Thyroid gland (tissue), 4 donors: Measurements from ENCODE around the gene C1orf122. TPM values are rescaled to one million over a fixed set of nuclear protein-coding genes. Genes with fewer than 3 reads are reported as not detected.

ENCODE experiments used
- DNase-seq, 2 donors: peaks; one replicate each; pipeline ENCODE4 v3.0.0-alpha.2; 2019
- H3K27ac ChIP-seq, 3 donors: fragments of 200-600 bp; sonication (generic); 1 replicate in 2 of 3; 2 replicates in 1 of 3; pipeline ENCODE4 v1.5.1; 2016 to 2019; ENCODE audit warnings: mild to moderate bottlenecking in 1 of 3, moderate library complexity in 1 of 3
- H3K27me3 ChIP-seq: fragments of 200-600 bp; sonication (generic); one replicate; pipeline ENCODE4 v1.5.1; 2019
- H3K36me3 ChIP-seq, 2 donors: fragments of 200-600 bp; sonication (generic); one replicate each; pipeline ENCODE4 v1.5.1; 2016 to 2019
- H3K4me1 ChIP-seq, 2 donors: fragments of 200-600 bp; sonication (generic); one replicate each; pipeline ENCODE4 v1.5.1; 2017 to 2019
- H3K4me3 ChIP-seq, 3 donors: fragments of 200-600 bp; sonication (generic); replicated peaks in 1 of 3; 1 replicate in 2 of 3; 2 replicates in 1 of 3; pipeline ENCODE4 v1.5.1; 2016; ENCODE audit warnings: mild to moderate bottlenecking in 1 of 3
- H3K9me3 ChIP-seq: fragments of 200-600 bp; sonication (generic); one replicate; pipeline ENCODE4 v1.5.1; 2017
- POLR2A ChIP-seq, 2 donors: fragments of 450-650 bp; IDR thresholded peaks; one replicate each; pipeline ENCODE4 v1.6.1; 2017; ENCODE audit warnings: antibody characterized with exemption in 2 of 2, mild to moderate bottlenecking in 2 of 2, moderate library complexity in 1 of 2
- WGBS, 2 donors: methylation state at CpG; one replicate each; pipeline ENCODE4 v1.1.5; 2017; 5-methylcytosine and 5-hydroxymethylcytosine counted together
- intact Hi-C: fragments of 100-400 bp; cut with DNase I; formaldehyde crosslinking; loops from one replicate; pipeline ENCODE4 v1.15.1; 2023
- total RNA-seq, 4 donors: library from RNA; depleted of rRNA; stranded (reverse); fragments of >200 nt; gene quantifications; one replicate each; pipeline ENCODE4 v1.2.3, GENCODE V29; 2016
- TF ChIP-seq, protein P1 (sequence below), 6 experiments: fragments of 200-600 bp in 3 of 6; fragments of 450-650 bp in 3 of 6; sonication (generic) in 3 of 6; IDR thresholded peaks; one replicate each; pipeline ENCODE4 v1.5.1; 2016 to 2019; ENCODE audit warnings: antibody characterized with exemption in 6 of 6, mild to moderate bottlenecking in 2 of 6, inconsistent platforms in 1 of 6, moderate library complexity in 1 of 6

Gene C1orf122
- total RNA-seq, 4 donors from 2014 or later = 35.4 to 164 (median 69.9) TPM

DNA sequence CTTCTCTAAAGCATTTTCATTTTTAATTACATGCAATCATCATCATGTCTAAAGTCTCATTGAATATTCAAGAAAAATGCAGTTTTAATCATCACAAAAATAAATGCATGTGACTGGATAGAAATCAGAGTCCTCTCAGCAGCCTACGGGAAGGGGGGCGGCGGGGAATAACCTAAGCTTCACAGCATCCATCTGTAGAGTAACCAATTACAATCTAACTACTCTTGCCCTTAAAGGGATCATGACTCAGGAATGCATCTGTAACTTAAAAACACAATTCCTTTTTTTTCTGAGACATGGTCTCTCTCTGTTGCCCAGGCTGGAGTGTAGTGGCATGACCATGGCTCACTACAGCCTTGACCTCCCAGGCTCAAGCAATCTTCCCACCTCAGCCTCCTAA, 29.2 kb downstream of the C1orf122 start:
- H3K27me3 ChIP-seq = no peaks in the 10 kb centered on the region
- H3K4me1 ChIP-seq = no peaks in the 10 kb centered on the region
- H3K36me3 ChIP-seq = peaks cover 53 to 55% of the 10 kb centered on the region in 2 donors
- H3K4me3 ChIP-seq = no peak overlapping the region
- H3K9me3 ChIP-seq = no peaks in the 10 kb centered on the region
- intact Hi-C loops = no loop called here
- no peak overlapping the region for H3K27ac ChIP-seq
- 64 to 65% methylated on average over 3 of the region's 3 CpGs for WGBS, 2 donors
- TF ChIP-seq, protein P1, sequence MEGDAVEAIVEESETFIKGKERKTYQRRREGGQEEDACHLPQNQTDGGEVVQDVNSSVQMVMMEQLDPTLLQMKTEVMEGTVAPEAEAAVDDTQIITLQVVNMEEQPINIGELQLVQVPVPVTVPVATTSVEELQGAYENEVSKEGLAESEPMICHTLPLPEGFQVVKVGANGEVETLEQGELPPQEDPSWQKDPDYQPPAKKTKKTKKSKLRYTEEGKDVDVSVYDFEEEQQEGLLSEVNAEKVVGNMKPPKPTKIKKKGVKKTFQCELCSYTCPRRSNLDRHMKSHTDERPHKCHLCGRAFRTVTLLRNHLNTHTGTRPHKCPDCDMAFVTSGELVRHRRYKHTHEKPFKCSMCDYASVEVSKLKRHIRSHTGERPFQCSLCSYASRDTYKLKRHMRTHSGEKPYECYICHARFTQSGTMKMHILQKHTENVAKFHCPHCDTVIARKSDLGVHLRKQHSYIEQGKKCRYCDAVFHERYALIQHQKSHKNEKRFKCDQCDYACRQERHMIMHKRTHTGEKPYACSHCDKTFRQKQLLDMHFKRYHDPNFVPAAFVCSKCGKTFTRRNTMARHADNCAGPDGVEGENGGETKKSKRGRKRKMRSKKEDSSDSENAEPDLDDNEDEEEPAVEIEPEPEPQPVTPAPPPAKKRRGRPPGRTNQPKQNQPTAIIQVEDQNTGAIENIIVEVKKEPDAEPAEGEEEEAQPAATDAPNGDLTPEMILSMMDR (IDR thresholded peaks at IDR 0.05) = no peak
- TF ChIP-seq POLR2A (IDR thresholded peaks at IDR 0.05) = no peak
- no peak for DNase-seq

GRCh38 chr1:37839676-37840075, 32.1 kb downstream of the C1orf122 start:
- Histone ChIP-seq H3K9me3 (no peaks in the 10 kb centered on the region), H3K4me3 (no peak overlapping the region), H3K4me1 (no peaks in the 10 kb centered on the region), H3K27me3 (no peaks in the 10 kb centered on the region), H3K27ac (no peak overlapping the region), H3K36me3 (peaks cover 32 to 38% of the 10 kb centered on the region in 2 donors)
- WGBS, 2 donors = 94 to 97% methylated on average over 10 of the region's 10 CpGs
- intact Hi-C loops = no loop called here
- DNase-seq = no peak
- TF ChIP-seq POLR2A (IDR thresholded peaks at IDR 0.05) = no peak
- TF ChIP-seq, protein P1 (IDR thresholded peaks at IDR 0.05) = no peak

- peaks cover 24 to 29% of the 10 kb centered on the region in 2 donors for H3K36me3 ChIP-seq
Measured at GRCh38 chr1:37840711-37841110, 33.1 kb downstream of the C1orf122 start.

GRCh38 chr1:37841652-37842051, 34.1 kb downstream of the C1orf122 start:
- WGBS, 2 donors = 87 to 90% methylated on average over 3 of the region's 3 CpGs
- no peak overlapping the region for H3K4me3 ChIP-seq
- H3K9me3 ChIP-seq = no peaks in the 10 kb centered on the region
- H3K36me3 ChIP-seq = peaks cover 21 to 29% of the 10 kb centered on the region in 2 donors
- no peak overlapping the region for H3K27ac ChIP-seq
- H3K27me3 ChIP-seq = no peaks in the 10 kb centered on the region
- intact Hi-C loops = no loop called here
- no peak for TF ChIP-seq POLR2A (IDR thresholded peaks at IDR 0.05)
- TF ChIP-seq, protein P1 (IDR thresholded peaks at IDR 0.05) = no peak
- H3K4me1 ChIP-seq = peaks cover 0 to 4% of the 10 kb centered on the region in 2 donors
- no peak for DNase-seq

More at GRCh38 chr1:37840711-37841110, 33.1 kb downstream of the C1orf122 start:
- TF ChIP-seq, protein P1 (IDR thresholded peaks at IDR 0.05) = no peak
- TF ChIP-seq POLR2A (IDR thresholded peaks at IDR 0.05) = no peak
- H3K4me3 ChIP-seq = no peak overlapping the region
- no peak overlapping the region for H3K27ac ChIP-seq
- H3K4me1 ChIP-seq = peaks cover 0 to 4% of the 10 kb centered on the region in 2 donors
- intact Hi-C loops = no loop called here
- WGBS, 2 donors = 78 to 88% methylated on average over 1 of the region's 1 CpG
- no peaks in the 10 kb centered on the region for H3K9me3 ChIP-seq
- H3K27me3 ChIP-seq = no peaks in the 10 kb centered on the region
- DNase-seq = no peak

- intact Hi-C loops = no loop called here
Measured at GRCh38 chr1:37844536-37844935, 36.9 kb downstream of the C1orf122 start.

More at GRCh38 chr1:37844536-37844935, 36.9 kb downstream of the C1orf122 start:
- Histone ChIP-seq H3K27ac (no peak overlapping the region), H3K4me1 (peaks cover 0 to 4% of the 10 kb centered on the region in 2 donors), H3K4me3 (no peak overlapping the region), H3K36me3 (peaks cover 3% of the 10 kb centered on the region in 2 donors), H3K27me3 (no peaks in the 10 kb centered on the region), H3K9me3 (no peaks in the 10 kb centered on the region)
- TF ChIP-seq, protein P1 (IDR thresholded peaks at IDR 0.05) = no peak
- no peak for TF ChIP-seq POLR2A (IDR thresholded peaks at IDR 0.05)
- DNase-seq = no peak
